ENCODE data around the gene JARID2.

- TF ChIP-seq CTCF (IDR thresholded peaks at IDR 0.05 in 2 of 3, conservative IDR thresholded peaks at IDR 0.05 in 1 of 3; ENCODE audit: insufficient read depth in 2 of 3, low read depth in 1 of 3, low read length in 3 of 3) (no peak), ZBTB33 (CRISPR knock-in tag; IDR thresholded peaks at IDR 0.05) (peak; percentile 91), SIN3A (IDR thresholded peaks at IDR 0.05; ENCODE audit: borderline replicate concordance in 2 of 2, control insufficient read depth in 1 of 2, low read depth in 2 of 2, low read length in 2 of 2) (no peak), PRMT5 (CRISPR knock-in tag; IDR thresholded peaks at IDR 0.05) (no peak), RAD21 (CRISPR knock-in tag; conservative IDR thresholded peaks at IDR 0.05 in 1 of 2, IDR thresholded peaks at IDR 0.05 in 1 of 2) (no peak), ZNF197 (CRISPR knock-in tag; IDR thresholded peaks at IDR 0.05; ENCODE audit: low read depth) (no peak), CC2D1A (IDR thresholded peaks at IDR 0.05) (no peak), USF2 (CRISPR knock-in tag; IDR thresholded peaks at IDR 0.05) (no peak), CREM (IDR thresholded peaks at IDR 0.05; ENCODE audit: low read depth) (no peak), STAT5B (CRISPR knock-in tag; IDR thresholded peaks at IDR 0.05) (no peak)
Observed at GRCh38 chr6:15325540-15325955, 79.7 kb downstream of the JARID2 start.

All from K562 (cell line).